Measurements from ENCODE around the gene CHRNB1.

The CHRNB1 gene

GRCh38 chr17:7460850-7461660 is 16.2 kb downstream of the CHRNB1 start:
- no peak for TF ChIP-seq CTCF (IDR thresholded peaks at IDR 0.05; ENCODE audit: control insufficient read depth, extremely low read depth, insufficient read depth)
- no peak for DNase-seq (ENCODE audit: low read depth)
- H3K4me3 ChIP-seq (ENCODE audit: low read depth, low read length) = no peak overlapping the region

GRCh38 chr17:7462474-7463371 is 17.9 kb downstream of the CHRNB1 start:
- no peak overlapping the region for H3K4me3 ChIP-seq (ENCODE audit: low read depth, low read length)
- no peak for TF ChIP-seq CTCF (IDR thresholded peaks at IDR 0.05; ENCODE audit: control insufficient read depth, extremely low read depth, insufficient read depth)
- DNase-seq (ENCODE audit: low read depth) = no peak

GRCh38 chr17:7463372-7463846 is 18.5 kb downstream of the CHRNB1 start:
- DNase-seq (ENCODE audit: low read depth) = no peak
- no peak for TF ChIP-seq CTCF (IDR thresholded peaks at IDR 0.05; ENCODE audit: control insufficient read depth, extremely low read depth, insufficient read depth)
- no peak overlapping the region for H3K4me3 ChIP-seq (ENCODE audit: low read depth, low read length)

GRCh38 chr17:7464081-7464480 is 19.2 kb downstream of the CHRNB1 start:
- DNase-seq (ENCODE audit: low read depth) = no peak
- TF ChIP-seq CTCF (IDR thresholded peaks at IDR 0.05; ENCODE audit: control insufficient read depth, extremely low read depth, insufficient read depth) = no peak
- no peak overlapping the region for H3K4me3 ChIP-seq (ENCODE audit: low read depth, low read length)

- H3K4me3 ChIP-seq (ENCODE audit: low read depth, low read length) = no peak overlapping the region
- TF ChIP-seq CTCF (IDR thresholded peaks at IDR 0.05; ENCODE audit: control insufficient read depth, extremely low read depth, insufficient read depth) = no peak
- DNase-seq (ENCODE audit: low read depth) = no peak
Measured at GRCh38 chr17:7465597-7466275, 20.9 kb downstream of the CHRNB1 start.

- no peak for DNase-seq (ENCODE audit: low read depth)
- H3K4me3 ChIP-seq (ENCODE audit: low read depth, low read length) = no peak overlapping the region
- TF ChIP-seq CTCF (IDR thresholded peaks at IDR 0.05; ENCODE audit: control insufficient read depth, extremely low read depth, insufficient read depth) = no peak
Measured at GRCh38 chr17:7466318-7466638, 21.4 kb downstream of the CHRNB1 start.

All from LNCaP clone FGC (cell line).